Stimulated activated CD4-positive, alpha-beta T cell treated with anti-CD3 and anti-CD28 coated beads, Interleukin-4, amount 100 ng/mL, for 1 hour (primary cell): ENCODE results near the gene BRSK1.

ENCODE experiments used
- DNase-seq: peaks from one replicate; pipeline ENCODE4 v3.0.0-alpha.2; 2020

BRSK1 gene

DNA sequence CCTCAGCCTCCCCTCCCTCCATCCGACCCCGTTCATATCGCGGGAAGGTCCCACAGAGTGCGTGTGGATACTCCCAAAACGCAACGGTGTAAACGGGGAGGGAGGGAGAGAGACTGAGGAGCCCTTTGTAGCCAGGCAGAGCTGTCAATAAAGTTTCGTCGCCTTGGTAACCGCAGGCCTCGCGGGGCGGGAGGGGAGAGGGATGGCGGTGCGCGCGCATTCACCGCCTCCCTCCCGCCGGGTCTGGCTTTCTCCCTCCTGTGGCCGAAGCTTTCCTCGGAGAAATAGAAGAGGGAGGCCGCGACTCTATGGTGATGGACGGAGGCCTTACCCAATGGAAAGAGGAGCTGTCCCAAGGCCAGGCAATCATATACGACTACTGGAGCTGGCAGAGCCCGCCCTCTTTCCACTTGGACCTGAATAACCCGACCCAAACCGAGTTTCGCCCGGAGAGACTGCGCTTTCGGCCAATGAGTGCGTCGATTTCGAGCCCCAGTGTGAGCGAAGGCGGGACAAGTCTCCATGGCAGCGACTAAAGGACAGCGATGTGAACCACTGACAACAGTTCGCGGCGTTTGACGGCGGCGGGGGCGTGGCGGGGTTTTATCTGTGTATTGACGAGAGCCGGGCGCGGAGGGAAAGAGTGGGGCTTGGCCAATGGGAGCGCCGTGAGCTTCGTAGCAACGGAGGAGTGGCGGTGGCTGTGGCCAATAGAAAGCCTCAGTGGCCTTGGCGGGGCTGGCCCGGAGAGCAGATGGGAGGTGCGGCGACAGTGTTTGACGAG lies 55.5 kb downstream of the BRSK1 start, which contains the start of gene KMT5C:
Gene KMT5C, plus strand, starts transcription at position 772 of the 784 bp plus-strand sequence. CDS start 2,061 bp downstream, outside the sequence.
- DNase-seq: peak; percentile 100

DNA sequence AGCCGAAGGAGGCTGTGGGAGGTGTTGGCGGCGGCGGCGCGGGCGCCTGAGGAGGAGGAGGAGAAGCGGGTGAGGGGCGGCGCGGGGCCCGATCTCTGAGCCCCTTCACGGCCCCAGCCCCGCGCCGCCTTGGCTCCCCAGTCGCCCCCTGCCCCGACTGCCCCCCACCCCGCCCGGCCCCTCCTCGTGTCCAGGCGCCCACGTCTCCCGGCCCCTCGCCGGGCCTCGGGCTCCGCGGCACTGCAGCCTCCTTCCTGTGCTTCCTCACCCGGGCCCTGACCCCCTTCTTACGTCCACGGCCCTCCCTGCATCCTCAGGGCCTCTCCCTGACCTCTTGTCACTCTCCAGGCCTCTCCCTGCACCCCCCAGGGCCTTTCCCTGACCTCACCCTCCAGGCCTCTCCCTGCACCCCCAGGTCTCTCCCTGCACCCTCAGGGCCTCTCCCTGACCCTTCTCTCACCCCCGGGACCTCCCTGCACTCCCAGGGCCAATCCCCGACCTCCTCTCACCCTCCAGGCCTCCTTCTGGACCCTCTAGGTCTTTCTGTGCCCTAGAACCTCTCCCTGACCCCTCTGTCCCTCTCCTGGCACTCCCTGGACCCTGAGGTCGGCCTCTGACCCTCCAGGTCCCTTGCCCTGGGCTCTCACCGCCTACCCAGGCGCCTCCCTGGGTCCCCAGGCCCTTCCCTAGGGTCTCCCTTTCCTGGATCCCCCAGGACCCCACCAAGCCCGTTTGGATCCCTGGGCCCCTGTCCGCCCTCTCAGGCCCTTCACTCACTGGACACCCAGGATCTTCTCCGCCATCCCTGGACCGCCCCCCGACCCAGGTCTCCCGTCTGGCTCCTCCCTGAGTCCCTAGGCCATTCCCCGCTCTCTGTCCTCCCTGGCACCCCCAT lies 56.3 kb downstream of the BRSK1 start:
- DNase-seq: no peak

DNA sequence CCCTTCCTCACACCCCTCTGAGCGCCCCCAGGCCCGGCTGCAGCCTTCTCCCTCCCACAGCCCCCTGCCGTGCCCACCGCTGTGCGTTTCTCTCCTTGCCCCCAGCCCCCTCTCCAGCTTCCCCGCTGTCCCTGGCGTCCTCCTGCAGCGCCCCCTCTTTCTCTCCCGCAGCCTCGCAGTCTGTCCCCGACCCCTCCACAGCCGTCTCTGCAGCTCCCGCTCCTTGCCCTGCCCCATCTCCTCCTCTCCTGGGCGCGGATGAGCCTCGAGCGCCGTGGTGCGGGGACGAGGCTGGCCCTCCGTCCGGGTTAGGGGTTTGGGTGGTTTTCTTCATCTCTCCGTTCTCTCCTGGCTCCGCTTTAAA lies 57.0 kb downstream of the BRSK1 start:
- DNase-seq: peak; percentile 13

DNA sequence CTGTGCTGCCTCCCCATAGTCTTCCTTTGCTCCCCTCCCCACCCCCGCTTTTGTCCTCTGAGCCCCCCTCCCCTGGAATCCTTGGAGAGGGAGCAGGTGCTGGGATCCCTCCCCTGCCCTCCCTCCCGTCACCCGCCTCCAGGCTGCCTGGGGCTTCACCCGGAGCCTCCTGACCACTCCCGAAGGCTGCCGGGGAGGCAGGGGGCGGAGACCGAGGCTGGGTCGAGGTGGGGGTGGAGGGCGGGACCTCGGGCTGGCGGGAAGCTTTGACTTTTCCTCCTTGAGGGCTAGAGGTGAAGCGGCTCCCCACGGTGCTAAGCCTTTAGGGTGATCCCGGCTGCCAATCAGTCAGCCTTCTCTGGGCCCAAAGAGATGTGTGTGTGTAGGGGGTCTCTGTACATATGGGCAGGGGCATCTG lies 57.4 kb downstream of the BRSK1 start:
- DNase-seq: peak; percentile 70

DNA sequence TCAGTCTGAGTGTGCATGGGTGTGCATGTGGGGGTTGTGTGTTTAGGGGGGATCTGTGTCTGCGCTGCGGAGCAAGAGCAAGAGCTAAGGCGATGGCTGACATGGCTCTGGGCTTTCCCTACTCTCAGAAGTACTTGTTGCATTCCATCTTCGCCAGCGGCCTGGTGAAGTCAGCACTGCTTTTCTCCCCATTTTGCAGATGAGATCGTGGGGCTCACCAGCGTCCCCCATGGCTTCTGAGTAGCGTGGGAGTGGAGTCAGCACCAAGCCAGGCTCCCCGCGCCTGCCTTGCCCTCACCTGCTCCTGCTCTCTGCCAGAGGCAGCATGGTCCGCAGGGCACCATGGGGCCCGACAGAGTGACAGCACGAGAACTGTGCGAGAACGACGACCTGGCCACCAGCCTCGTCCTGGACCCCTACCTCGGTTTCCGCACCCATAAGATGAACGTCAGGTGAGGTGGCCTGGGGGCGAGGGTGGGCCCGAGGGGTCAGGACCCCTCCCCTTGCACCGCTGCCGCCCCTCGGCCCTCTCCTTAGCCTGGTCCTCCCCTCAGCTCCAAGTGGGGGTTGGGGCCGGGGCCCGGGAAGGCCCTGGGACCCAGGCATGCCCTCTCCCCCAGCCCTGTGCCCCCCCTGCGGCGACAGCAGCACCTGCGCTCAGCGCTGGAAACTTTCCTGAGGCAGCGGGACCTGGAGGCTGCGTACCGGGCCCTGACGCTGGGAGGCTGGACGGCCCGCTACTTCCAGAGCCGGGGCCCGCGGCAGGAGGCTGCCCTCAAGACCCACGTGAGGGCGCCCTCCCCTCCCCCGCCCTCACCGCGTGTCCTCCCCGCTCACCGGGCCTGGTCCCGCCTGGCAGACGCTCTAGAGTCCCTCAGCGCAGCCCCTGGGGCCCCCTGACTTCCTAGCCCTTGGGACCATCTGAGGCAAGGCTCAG lies 58.1 kb downstream of the BRSK1 start:
- DNase-seq: no peak

DNA sequence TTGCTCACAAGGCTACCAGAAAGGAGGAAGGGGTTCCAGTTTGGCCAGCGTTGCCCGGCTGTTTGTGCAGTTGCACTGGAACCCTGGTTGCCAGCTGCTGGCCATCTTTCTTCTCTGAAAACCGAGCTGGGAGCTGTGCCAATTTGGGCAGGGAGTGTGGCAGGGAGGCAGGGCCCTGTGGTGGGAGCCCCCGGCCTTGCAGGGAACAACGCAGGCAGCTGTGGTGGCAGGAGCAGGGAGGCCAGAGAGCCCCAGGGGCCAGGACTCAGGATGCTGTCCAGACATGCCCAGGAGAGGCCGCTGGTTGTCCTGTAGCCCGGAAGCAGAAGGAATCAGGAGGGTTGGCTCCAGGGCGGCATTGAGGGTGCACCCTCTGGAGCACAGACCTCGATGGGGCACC lies 60.6 kb downstream of the BRSK1 start:
- no peak for DNase-seq

DNA sequence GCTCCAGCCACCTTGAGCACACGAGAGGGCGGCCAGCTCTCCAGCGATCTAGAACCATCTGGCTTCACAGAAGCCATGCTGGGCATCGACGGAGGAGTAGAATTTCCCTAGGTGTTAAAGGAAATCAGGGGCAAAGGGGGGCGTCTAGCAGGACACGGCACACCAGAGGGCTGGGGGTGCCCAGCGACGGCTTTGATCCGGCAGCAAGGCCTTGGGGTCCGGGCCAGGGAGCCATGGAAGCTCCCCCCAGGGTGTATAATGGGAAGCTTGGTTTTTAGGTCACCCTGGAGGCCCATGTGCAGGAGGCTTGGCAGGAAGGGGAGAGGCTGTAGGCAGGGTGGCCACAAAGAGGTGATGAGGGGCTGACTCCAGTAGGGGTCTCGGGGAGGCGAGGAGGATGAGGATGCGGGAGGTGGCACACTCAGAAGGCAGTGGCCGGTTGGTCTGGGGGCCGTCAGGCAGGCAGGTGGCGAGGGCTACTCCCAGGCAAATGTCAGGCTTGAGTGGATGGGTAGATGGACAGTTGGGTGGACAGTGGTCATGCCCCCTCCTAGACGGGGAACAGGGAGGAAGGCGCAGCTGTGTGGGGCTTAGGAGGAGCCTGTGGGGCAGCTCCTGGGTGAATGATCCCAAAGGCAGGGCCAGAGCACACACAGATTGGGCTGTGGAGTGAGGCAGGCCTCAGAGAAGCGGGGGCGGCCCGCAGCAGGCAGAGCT lies 61.5 kb downstream of the BRSK1 start:
- no peak for DNase-seq

DNA sequence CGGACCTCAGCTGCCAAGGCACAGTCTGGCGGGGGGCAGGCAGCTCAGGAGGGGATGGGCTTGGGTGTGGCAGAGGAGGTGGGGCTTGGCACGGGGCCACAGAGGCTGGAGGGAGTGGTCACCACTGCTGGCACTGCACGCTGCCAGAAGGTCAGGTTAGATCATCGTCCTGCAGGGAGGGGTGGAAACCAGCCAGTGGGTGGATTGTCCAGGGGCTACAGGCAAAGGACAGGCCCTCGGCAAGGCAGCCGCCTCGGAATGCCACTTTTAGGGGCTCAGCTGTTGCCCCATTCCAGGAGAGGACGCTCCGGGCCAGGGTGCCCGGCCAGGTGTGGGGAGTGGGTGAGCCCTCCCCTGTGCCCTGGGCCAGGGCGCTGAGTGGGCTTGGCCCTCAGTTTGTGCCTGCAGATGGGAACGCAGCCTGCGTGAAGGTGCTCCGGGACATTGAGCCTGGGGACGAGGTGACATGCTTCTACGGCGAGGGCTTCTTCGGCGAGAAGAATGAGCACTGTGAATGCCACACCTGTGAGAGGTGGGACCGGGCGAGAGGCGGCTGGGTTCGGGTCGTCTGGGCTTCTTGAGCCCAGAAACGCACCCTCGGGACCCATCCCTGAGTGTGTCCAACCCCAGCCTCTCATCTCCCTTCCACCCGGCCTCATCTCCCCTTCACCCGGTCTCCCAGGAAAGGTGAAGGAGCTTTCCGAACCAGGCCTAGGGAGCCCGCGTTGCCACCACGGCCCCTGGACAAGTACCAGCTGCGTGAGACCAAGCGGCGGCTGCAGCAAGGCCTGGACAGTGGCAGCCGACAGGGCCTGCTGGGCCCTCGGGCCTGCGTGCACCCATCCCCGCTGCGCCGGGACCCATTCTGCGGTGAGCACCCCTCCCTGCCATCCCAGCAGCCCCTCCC lies 62.3 kb downstream of the BRSK1 start:
- no peak for DNase-seq

DNA sequence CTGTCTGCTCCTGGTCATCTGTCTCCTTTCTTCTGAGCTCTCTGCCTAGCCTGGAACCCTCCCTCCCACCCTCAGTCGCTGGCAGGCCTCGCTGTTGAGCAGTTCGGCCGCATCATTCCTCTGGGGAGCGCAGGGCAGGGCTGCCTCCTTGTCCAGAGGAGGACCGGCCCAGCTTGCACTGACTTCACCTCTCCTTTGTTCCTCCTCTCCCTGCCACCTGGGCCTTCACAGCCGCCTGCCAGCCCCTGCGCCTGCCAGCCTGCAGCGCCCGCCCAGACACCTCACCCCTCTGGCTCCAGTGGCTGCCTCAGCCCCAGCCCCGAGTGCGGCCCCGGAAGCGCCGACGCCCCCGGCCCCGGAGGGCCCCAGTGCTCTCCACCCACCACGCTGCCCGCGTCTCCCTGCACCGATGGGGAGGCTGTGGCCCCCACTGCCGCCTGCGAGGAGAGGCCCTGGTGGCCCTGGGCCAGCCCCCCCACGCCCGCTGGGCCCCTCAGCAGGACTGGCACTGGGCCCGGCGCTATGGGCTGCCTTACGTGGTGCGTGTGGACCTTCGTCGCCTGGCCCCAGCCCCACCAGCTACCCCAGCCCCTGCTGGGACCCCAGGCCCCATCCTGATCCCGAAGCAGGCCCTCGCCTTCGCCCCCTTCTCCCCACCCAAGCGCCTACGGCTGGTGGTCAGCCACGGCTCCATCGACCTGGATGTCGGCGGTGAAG lies 63.1 kb downstream of the BRSK1 start:
- DNase-seq: no peak

DNA sequence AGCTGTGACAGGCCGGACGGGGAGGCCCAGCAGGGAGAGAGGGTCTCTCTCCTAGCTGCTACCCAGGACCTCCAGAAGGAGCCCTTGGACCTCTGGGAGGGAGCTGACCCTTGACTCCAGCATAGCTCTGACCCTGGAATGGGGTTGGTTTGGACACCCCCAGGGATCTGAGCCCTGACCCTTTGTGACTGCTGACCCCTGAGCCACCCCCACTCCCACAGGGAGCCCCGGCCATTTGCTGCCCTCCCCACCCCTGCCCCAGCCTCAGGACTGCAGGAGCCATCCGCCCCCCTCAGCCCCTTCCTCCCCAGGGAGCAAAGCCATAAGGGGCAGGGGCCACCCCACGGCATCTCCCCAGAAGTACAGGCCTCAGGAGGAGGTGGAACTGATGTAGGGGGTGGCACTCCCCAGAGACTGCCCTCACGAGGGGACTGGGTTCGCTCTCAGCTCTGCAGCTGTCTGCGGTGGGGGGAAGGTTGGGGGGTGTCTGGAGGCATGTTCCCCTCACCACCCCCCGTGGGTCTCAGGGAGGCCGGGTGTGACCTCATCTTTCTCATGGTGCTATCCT lies 63.7 kb downstream of the BRSK1 start:
- DNase-seq: no peak

DNA sequence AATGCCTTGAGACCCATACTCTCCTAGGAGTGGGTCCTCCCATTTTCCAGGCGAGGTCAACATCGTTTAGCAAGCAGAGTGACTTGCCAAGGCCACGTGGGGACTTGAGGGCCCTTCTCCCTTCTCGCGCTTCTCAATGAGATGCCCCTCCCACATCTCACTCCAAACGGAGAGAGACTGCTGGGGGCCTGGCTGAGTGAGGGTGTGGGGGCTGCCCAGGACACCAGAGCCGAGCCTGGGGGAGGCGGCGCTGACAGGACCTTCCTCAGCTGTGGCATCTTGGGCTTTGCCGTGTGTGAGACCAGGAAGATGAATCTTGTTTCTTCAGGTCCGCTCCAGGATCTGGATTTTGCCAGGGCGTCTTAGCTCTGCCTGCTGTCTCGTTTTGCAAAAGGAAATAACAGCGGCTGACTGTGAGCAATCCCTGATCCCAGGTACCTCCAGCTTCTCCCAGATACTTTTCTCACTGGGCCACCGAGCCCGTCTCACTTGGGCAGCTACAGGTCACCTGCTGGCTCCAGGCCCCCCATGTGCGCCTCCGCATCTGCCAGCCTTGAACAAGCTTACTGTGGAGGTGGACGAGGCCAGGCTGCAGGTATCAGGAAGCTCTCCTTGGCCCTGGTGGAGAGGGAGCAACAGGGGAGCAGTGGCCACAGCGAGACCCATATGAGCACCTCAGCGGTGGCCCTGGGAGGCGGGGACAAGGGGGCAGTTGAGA lies 64.7 kb downstream of the BRSK1 start:
- DNase-seq: no peak

DNA sequence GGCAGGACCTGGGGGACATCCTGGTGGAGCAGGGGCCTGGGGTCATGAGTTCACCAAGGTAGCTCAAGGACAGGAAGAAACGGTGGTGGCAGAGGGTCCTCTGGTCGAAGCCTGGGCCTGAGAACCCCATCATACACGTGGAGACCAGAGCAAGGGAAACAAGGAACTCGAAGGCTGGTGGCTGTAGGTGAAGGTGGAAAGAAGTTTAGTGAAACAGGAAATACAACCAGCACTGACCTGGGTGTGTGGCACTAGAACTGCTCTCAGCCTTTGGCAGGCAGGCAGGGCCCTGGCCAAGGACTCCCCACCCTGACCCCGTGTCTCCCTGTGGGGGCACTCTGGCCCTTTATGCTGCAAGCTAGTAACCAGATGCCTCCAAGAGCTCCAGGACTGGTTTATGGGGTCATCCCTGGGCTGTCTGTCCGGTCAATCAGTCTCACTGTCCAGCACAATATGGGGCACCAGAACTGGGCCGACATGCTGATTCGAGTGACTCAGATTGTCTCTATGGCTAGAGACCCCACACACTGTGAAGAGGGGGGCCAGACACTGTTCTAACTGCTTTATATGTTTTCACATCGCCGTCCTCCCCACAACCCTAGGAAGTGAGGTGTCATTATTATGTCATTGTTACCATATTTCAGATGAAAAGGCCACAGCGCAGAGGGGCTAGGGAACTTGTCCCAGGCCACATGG lies 67.0 kb downstream of the BRSK1 start:
- DNase-seq: no peak

DNA sequence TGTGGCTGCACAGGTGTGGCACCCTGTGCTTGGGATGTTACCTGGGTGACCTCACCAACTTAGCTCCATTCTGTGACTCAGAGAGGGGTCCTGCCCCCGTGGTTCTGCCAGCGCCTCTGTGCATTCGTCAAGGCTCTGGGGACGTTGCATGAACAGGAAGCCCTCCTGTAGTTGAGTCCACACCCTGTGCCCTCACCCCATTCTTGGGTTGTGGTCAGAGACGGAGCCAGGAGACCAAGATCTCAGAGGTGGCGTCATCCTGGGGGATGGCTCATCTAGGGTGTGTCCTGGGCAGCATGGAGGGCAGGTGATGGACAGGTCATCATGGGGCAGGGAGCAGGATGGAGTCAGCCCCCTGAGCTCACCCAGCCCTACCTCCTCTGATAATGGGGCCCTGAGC lies 68.2 kb downstream of the BRSK1 start:
- DNase-seq: no peak

DNA sequence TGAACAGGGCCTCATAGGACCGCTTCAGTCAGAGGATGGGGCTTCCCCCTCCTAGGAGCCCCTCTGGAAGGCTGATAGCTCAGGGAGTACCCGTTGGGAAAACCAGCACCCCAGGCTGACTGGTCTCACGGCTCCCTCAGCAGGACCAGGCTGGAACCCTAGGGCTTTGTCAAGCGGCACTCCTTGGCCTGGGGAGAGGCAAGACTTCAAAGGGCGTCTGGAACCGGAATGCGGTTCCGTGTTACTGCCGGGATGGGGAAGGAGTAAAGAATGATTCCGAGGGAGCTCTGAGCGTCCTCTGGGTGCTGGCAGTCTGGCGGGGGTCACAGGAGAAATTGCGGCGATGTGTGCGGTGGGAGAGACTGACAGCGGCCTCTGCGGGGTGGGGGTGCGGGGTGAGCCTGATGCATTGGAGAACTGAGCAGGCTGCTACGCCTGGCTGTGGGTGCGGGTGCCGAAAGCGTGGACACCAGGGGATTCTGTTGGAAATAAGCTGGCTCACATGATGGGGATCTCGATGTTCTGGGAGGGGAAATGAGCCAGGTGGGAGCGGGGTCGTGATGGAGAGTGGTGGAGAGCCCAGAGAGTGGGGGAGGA lies 68.8 kb downstream of the BRSK1 start:
- DNase-seq: no peak

DNA sequence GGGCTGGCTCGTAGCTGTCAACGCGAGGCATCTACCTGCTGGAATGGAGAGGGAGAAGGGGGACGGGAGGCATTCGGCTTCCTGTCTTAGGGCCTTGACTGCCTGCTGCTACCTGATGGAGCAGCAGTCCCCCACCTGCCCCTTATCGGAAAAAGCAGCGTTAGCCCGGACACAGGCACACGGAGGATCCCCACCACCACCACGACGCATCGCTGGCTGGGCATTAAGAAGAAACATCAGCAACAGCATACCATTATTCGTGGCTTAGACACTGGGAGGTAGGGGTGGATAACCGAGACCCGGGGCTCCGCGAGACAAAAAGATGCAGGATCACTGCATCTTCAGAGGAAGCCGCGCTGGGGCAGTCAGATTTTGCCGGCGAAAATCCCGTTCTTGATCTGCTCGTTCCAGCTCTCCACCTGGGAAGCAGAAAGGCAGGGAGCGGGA lies 69.6 kb downstream of the BRSK1 start:
- no peak for DNase-seq

DNA sequence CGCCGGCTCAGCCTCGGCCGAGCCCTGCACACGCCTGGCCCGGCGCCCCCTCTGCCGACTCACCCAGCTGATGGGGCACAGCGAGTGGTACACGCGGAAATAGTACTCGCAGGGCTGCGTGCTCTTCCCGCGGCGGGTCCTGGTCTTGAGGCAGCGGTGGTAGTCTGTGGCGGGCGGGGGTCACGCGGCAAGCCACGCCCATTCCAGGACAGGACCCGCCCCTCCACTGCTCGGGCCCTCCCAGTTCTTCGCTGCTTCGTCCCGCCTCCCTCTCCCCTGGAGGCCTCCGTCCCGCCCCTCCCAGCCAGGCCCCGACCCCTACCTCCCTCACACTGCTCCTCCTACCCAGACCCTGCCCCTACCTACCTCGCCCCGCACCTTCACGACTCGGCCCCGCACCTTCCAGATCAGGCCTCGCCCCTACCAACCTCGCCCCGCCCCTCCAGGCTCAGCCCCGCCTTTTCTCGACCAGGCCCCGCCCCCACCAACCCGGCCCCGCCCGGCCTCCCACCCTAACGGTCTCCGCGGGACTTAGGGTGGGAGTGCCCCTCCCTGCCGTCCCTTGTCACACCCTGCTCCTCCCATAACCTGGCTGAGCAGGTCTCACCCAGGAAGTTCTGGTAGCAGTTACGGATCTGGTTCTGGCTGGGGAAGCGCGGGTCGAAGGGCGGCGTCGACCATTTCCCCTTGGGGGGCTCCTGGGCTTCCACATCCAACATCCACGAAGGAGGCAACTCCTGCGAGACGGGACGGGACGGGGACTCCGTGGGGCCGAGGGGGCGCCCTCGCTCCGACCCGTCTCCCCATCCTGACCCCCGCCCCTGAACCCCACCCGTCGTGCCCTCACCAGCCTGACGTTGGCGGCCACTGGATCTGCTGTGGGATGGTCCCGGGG lies 70.3 kb downstream of the BRSK1 start:
- DNase-seq: peak; percentile 65

DNA sequence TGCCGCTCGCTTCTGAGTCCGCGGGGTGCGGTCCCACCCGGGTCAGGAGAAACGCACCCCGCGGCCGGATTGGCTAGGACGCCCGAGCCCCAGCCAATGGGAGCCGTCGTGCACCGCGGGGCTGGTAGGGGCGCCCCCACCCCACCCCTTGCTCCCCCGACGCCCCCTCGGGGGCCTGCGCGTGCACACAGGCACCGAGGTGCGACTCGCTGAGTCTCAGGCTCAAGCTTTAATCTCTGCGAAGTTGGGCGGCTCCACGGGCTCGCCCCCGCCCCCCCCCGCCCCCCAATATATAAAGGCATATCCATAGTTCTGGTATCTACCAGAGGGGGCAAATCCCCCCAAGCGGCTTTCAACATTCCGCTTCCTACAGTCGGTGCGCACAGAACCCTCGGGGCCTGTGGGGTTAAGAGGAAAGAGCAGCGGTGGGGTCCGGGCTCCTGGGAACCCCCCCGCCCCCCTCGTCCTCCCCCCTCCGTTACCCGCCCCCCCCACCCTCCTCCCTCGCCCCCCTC lies 71.0 kb downstream of the BRSK1 start, which contains the start of gene COX6B2:
Gene COX6B2, minus strand, starts transcription at position 22 of the 515 bp plus-strand sequence. CDS start 198 bp downstream, outside the sequence.
- DNase-seq: no peak
